Ishikawa (cell line): ENCODE data around the gene NPC1L1.

Experiments
- CEBPB ChIP-seq: IDR thresholded peaks from 2 replicates; pipeline ENCODE4 v1.6.1; 2012
- CREB1 ChIP-seq: IDR thresholded peaks from 2 replicates; pipeline ENCODE4 v1.6.1; 2012; ENCODE audit warnings: low read depth
- EGR1 ChIP-seq: IDR thresholded peaks from 2 replicates; pipeline ENCODE4 v1.6.1; 2012
- EP300 ChIP-seq: IDR thresholded peaks from 2 replicates; pipeline ENCODE4 v1.6.1; 2012; ENCODE audit warnings: borderline replicate concordance
- FOXM1 ChIP-seq: IDR thresholded peaks from 2 replicates; pipeline ENCODE4 v1.6.1; 2012; ENCODE audit warnings: low read depth, borderline replicate concordance
- NFIC ChIP-seq: IDR thresholded peaks from 2 replicates; pipeline ENCODE4 v1.6.1; 2012
- RAD21 ChIP-seq: IDR thresholded peaks from 2 replicates; pipeline ENCODE4 v1.6.1; 2012; ENCODE audit warnings: low read depth
- TAF1 ChIP-seq: IDR thresholded peaks from 2 replicates; pipeline ENCODE4 v1.6.1; 2012; ENCODE audit warnings: low read depth, mild to moderate bottlenecking
- TCF12 ChIP-seq: IDR thresholded peaks from 2 replicates; pipeline ENCODE4 v1.6.1; 2012; ENCODE audit warnings: low read depth
- TEAD4 ChIP-seq: IDR thresholded peaks from 2 replicates; pipeline ENCODE4 v1.6.1; 2012
- YY1 ChIP-seq: IDR thresholded peaks from 2 replicates; pipeline ENCODE4 v1.6.1; 2012; ENCODE audit warnings: low read depth
- ZBTB7A ChIP-seq: IDR thresholded peaks from 2 replicates; pipeline ENCODE4 v1.6.1; 2012; ENCODE audit warnings: low read depth
- TF ChIP-seq, protein P1 (sequence below): IDR thresholded peaks from 2 replicates; pipeline ENCODE4 v1.6.1; 2012; ENCODE audit warnings: low read depth, mild to moderate bottlenecking
- TF ChIP-seq, protein P2 (sequence below): IDR thresholded peaks from 2 replicates; pipeline ENCODE4 v1.6.1; 2012
- TF ChIP-seq, protein P3 (sequence below): IDR thresholded peaks from 2 replicates; pipeline ENCODE4 v1.6.1; 2012

NPC1L1 gene

DNA sequence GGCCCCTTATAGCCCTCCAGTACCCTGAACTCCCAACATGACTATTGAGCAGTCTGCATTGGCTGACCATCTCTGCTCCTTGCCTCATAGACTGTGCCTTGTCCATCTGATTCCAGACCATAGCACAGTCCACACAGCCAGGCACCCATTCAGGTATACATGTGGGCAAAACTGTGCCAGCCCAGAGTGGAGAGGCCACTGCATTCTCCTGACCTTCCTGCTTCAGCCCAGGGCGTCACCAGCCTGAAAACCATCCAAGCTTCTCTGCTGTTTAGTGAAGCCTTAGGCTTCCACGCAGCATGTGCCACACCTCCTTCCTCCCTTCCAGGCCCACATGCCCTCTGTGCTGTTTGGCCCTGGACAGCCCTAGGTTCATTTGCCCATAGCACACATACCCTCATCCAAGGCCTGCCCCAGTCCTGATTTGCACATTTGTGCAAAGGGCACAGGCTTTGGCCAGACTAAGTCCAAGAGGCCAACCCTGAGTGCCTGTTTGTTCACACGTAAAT is 22.1 kb upstream of the NPC1L1 start:
- TF ChIP-seq, protein P1, sequence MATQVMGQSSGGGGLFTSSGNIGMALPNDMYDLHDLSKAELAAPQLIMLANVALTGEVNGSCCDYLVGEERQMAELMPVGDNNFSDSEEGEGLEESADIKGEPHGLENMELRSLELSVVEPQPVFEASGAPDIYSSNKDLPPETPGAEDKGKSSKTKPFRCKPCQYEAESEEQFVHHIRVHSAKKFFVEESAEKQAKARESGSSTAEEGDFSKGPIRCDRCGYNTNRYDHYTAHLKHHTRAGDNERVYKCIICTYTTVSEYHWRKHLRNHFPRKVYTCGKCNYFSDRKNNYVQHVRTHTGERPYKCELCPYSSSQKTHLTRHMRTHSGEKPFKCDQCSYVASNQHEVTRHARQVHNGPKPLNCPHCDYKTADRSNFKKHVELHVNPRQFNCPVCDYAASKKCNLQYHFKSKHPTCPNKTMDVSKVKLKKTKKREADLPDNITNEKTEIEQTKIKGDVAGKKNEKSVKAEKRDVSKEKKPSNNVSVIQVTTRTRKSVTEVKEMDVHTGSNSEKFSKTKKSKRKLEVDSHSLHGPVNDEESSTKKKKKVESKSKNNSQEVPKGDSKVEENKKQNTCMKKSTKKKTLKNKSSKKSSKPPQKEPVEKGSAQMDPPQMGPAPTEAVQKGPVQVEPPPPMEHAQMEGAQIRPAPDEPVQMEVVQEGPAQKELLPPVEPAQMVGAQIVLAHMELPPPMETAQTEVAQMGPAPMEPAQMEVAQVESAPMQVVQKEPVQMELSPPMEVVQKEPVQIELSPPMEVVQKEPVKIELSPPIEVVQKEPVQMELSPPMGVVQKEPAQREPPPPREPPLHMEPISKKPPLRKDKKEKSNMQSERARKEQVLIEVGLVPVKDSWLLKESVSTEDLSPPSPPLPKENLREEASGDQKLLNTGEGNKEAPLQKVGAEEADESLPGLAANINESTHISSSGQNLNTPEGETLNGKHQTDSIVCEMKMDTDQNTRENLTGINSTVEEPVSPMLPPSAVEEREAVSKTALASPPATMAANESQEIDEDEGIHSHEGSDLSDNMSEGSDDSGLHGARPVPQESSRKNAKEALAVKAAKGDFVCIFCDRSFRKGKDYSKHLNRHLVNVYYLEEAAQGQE, result no peak
- TF ChIP-seq TEAD4 (no peak), EGR1 (no peak), YY1 (no peak), TAF1 (no peak), ZBTB7A (no peak), CREB1 (no peak)

DNA sequence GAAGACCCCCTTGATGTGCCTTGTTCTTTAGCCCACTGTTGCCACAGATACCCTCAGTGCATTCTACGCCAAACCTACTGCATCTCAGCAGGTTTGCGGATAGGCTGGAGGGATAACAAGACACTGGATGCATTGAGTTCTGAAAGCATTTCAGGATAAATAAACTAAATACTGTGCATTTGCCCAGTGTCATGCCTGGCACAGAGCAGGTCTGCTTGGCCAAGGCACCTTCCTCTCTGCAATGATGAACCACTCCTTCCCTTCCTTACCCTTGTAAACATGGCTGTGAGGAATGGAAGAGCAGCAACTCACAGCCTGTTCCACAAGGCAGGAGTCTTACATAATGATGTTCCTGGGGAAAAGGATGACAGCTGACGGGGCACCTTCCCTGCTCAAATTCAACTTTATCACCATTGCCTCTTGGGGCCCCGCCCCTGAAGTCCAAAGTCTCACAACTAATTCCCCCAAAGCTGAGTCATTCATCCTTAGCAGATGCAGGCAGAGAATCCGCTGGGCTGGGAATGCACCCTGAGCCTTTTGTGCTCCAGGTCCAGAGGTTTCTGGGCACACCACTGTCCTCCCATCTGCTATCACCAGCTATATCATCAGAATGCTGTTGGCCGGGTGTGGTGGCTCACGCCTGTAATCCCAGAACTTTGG is 21.0 kb upstream of the NPC1L1 start:
- TF ChIP-seq, protein P1, result no peak
- no peak for TF ChIP-seq ZBTB7A
- no peak for TF ChIP-seq TEAD4
- no peak for TF ChIP-seq CEBPB
- TF ChIP-seq EP300, result no peak
- no peak for TF ChIP-seq YY1
- TF ChIP-seq NFIC, result no peak
- no peak for TF ChIP-seq FOXM1
- no peak for TF ChIP-seq TAF1
- TF ChIP-seq TCF12, result no peak
- TF ChIP-seq, protein P2, sequence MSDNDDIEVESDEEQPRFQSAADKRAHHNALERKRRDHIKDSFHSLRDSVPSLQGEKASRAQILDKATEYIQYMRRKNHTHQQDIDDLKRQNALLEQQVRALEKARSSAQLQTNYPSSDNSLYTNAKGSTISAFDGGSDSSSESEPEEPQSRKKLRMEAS, result no peak
- TF ChIP-seq RAD21, result no peak
- TF ChIP-seq, protein P3, sequence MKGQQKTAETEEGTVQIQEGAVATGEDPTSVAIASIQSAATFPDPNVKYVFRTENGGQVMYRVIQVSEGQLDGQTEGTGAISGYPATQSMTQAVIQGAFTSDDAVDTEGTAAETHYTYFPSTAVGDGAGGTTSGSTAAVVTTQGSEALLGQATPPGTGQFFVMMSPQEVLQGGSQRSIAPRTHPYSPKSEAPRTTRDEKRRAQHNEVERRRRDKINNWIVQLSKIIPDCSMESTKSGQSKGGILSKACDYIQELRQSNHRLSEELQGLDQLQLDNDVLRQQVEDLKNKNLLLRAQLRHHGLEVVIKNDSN, result no peak
- no peak for TF ChIP-seq CREB1

DNA sequence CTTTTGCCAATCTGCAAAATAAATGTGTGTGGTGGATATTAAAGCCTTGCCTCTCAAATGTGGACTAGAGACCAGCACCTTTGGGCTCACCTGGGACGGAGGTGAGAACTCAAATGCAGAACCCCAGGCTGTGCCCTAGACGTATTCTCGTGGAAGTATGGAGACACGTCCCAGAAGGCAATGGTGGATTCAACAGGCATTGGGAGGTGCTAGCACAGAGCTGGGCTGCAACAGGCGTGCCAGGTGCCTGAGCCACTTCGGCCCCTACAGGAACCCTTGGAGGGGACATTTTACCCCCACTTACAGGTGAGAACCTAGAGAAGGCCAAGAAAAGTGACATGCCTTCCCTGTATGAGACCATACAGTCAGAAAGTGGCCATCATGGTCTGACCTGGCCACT is 20.4 kb upstream of the NPC1L1 start:
- no peak for TF ChIP-seq TEAD4
- no peak for TF ChIP-seq EGR1
- TF ChIP-seq CEBPB, result no peak
- TF ChIP-seq TAF1, result no peak
- TF ChIP-seq NFIC, result no peak
- no peak for TF ChIP-seq YY1
- no peak for TF ChIP-seq RAD21
- TF ChIP-seq, protein P3, result no peak
- TF ChIP-seq CREB1, result no peak
- TF ChIP-seq, protein P1, result no peak
- no peak for TF ChIP-seq FOXM1
- TF ChIP-seq EP300, result no peak
- no peak for TF ChIP-seq ZBTB7A
- TF ChIP-seq, protein P2, result no peak

DNA sequence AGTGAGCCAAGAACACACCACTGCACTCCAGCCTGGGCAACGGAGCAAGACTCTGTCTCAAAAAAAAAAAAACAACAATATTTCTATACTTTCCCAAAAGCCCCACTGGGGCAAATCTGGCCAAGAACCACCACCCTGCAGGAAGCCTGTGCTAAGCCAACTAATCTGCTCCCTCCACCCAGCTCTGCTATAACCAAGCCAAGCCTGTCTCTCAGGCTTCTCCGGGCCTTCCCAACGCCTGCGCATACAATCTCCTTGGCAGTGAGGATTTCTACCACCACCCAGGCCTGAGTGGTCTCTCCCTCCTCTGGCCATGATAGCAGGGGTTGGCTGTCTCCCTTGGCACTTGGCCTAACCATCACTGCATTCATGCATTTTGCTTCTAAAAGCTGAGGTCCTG is 18.4 kb upstream of the NPC1L1 start:
- no peak for TF ChIP-seq YY1
- no peak for TF ChIP-seq TCF12
- TF ChIP-seq TEAD4, result no peak
- TF ChIP-seq CEBPB, result no peak
- no peak for TF ChIP-seq CREB1
- no peak for TF ChIP-seq NFIC
- TF ChIP-seq EGR1, result no peak
- no peak for TF ChIP-seq ZBTB7A
- TF ChIP-seq RAD21, result no peak
- TF ChIP-seq, protein P2, result no peak
